Endothelial cell of umbilical vein (primary cell): ENCODE results near the gene SMAD7. TPM values are rescaled to one million over a fixed set of nuclear protein-coding genes. Genes with fewer than 3 reads are reported as not detected.

Experiments used
- BruUV-seq: library from RNA; stranded (reverse); fragments of 400-500 nt; replicated peaks from 2 replicates; lab custom pipeline; 2021; lab: Mats Ljungman, UMichigan
- CTCF ChIA-PET: fragments of 300-600, 350-600 bp; sonication (Branson Sonifier 250); formaldehyde crosslinking; loops from one replicate; lab custom pipeline; 2021; ENCODE audit warnings: antibody characterized with exemption, inconsistent platforms; lab: Charles Lee
- POLR2A ChIA-PET: fragments of 300-600, 350-600 bp; sonication (Branson Sonifier 250); formaldehyde crosslinking; loops from one replicate; lab custom pipeline; 2021; ENCODE audit warnings: antibody characterized with exemption, inconsistent platforms; lab: Charles Lee
- DNase-seq: peaks from one replicate; pipeline ENCODE4 v3.0.0-alpha.2; 2011; ENCODE audit warnings: low read depth, low spot score
- FAIRE-seq: peaks from 2 replicates; lab custom pipeline; 2011; peaks lifted over from hg19 to GRCh38; lab: Jason Lieb, UNC
- H2AFZ ChIP-seq: 2 replicates; pipeline ENCODE4 v1.6.0; 2012; ENCODE audit warnings: low read depth, low read length, control low read depth, inconsistent platforms
- H3K27ac ChIP-seq: 2 replicates; pipeline ENCODE4 v1.5.1; 2011; ENCODE audit warnings: low read depth, mild to moderate bottlenecking, control low read depth, low read length, moderate library complexity; ENCODE audit not compliant: insufficient read depth
- H3K27me3 ChIP-seq, 2 experiments: 2 replicates each; pipeline versions ENCODE4 v1.6.0 to v1.6.1; 2011; ENCODE audit warnings: low read length in 2 of 2, mixed read lengths in 1 of 2; ENCODE audit not compliant: control insufficient read depth in 2 of 2, insufficient read depth in 2 of 2
- H3K36me3 ChIP-seq, 2 experiments: 2 replicates in 1 of 2; 3 replicates in 1 of 2; pipeline ENCODE4 v1.5.1; 2011; ENCODE audit warnings: low read length in 2 of 2, mild to moderate bottlenecking in 1 of 2, moderate library complexity in 1 of 2; ENCODE audit not compliant: control insufficient read depth in 2 of 2, insufficient read depth in 2 of 2; ENCODE audit errors: extremely low read depth in 1 of 2
- H3K4me1 ChIP-seq: 3 replicates; pipeline ENCODE4 v1.5.1; 2011; ENCODE audit warnings: mild to moderate bottlenecking, low read length; ENCODE audit not compliant: control insufficient read depth, insufficient read depth; ENCODE audit errors: extremely low read depth
- H3K4me2 ChIP-seq: 2 replicates; pipeline ENCODE4 v1.6.1; 2011; ENCODE audit warnings: low read length, control low read depth, mixed read lengths; ENCODE audit not compliant: insufficient read depth
- H3K4me3 ChIP-seq, 3 experiments: fragments of 200-600 bp in 1 of 3; sonication (generic), shearing (Covaris generic) in 1 of 3; replicated peaks in 1 of 3; 2 replicates each; pipeline ENCODE4 v1.5.1; 2011 to 2016; ENCODE audit warnings: control low read depth in 3 of 3, low read length in 3 of 3, mild to moderate bottlenecking in 2 of 3, inconsistent platforms in 1 of 3, low read depth in 1 of 3, moderate library complexity in 1 of 3; ENCODE audit not compliant: insufficient read depth in 1 of 3
- H3K79me2 ChIP-seq: 2 replicates; pipeline ENCODE4 v1.6.0; 2012; ENCODE audit warnings: low read length, inconsistent platforms; ENCODE audit not compliant: control insufficient read depth, insufficient read depth
- H3K9ac ChIP-seq: replicated peaks from 2 replicates; pipeline ENCODE3; 2011; ENCODE audit warnings: low read length, control low read depth; ENCODE audit not compliant: insufficient read depth; ENCODE audit errors: extremely low read depth
- H3K9me1 ChIP-seq: replicated peaks from 3 replicates; pipeline ENCODE4 v1.6.0; 2011; ENCODE audit warnings: mild to moderate bottlenecking, low read length; ENCODE audit not compliant: control insufficient read depth, insufficient read depth; ENCODE audit errors: extremely low read depth
- H3K9me3 ChIP-seq: replicated peaks from 2 replicates; pipeline ENCODE4 v1.5.1; 2012; ENCODE audit warnings: low read length, inconsistent platforms; ENCODE audit not compliant: control insufficient read depth, insufficient read depth
- H4K20me1 ChIP-seq: replicated peaks from 2 replicates; pipeline ENCODE3; 2011; ENCODE audit warnings: mild to moderate bottlenecking, low read length; ENCODE audit not compliant: control insufficient read depth, insufficient read depth; ENCODE audit errors: extremely low read depth
- CTCF ChIP-seq, 2 donors: IDR thresholded peaks; 1 replicate in 1 of 2; 2 replicates in 1 of 2; pipeline ENCODE4 v1.5.1; 2011; ENCODE audit warnings: low read length in 2 of 2, mild to moderate bottlenecking in 2 of 2, moderate library complexity in 2 of 2, control low read depth in 1 of 2, inconsistent platforms in 1 of 2, low read depth in 1 of 2; ENCODE audit not compliant: insufficient read depth in 1 of 2; ENCODE audit errors: extremely low read depth in 1 of 2
- EZH2 ChIP-seq: IDR thresholded peaks from 2 replicates; pipeline ENCODE4 v1.6.1; 2012; ENCODE audit warnings: borderline replicate concordance, low read depth, mild to moderate bottlenecking, moderate library complexity, low read length, inconsistent platforms; ENCODE audit not compliant: severe bottlenecking
- FOS ChIP-seq: IDR thresholded peaks from 2 replicates; pipeline ENCODE4 v1.6.1; 2011; ENCODE audit warnings: mild to moderate bottlenecking, low read length, moderate library complexity, borderline replicate concordance; ENCODE audit not compliant: insufficient read depth
- GATA2 ChIP-seq: IDR thresholded peaks from 2 replicates; pipeline ENCODE4 v1.7.0; 2011; ENCODE audit warnings: low read depth, mild to moderate bottlenecking, moderate library complexity, mixed read lengths, low read length; ENCODE audit not compliant: insufficient read length, insufficient read depth
- JUN ChIP-seq: IDR thresholded peaks from 2 replicates; pipeline ENCODE4 v1.6.1; 2011; ENCODE audit warnings: borderline replicate concordance, low read depth; ENCODE audit not compliant: insufficient read length, insufficient read depth
- MAX ChIP-seq: IDR thresholded peaks from 2 replicates; pipeline ENCODE4 v1.6.1; 2011; ENCODE audit not compliant: insufficient read depth, insufficient read length
- MYC ChIP-seq: IDR thresholded peaks from one replicate; pipeline ENCODE4 v1.6.1; 2011; ENCODE audit warnings: mild to moderate bottlenecking, low read depth, low read length
- POLR2A ChIP-seq: IDR thresholded peaks from 2 replicates; pipeline ENCODE4 v1.6.1; 2012; ENCODE audit warnings: low read depth, mild to moderate bottlenecking, control low read depth, low read length
- POLR2AphosphoS5 ChIP-seq: IDR thresholded peaks from 2 replicates; pipeline ENCODE4 v1.6.1; 2012; ENCODE audit warnings: low read depth, mild to moderate bottlenecking, control low read depth, low read length, moderate library complexity; ENCODE audit not compliant: insufficient read depth
- dilution Hi-C: fragments of 300-500 bp; cut with MboI; formaldehyde crosslinking; loops from one replicate; pipeline ENCODE4 v1.15.0; 2019; ENCODE audit warnings: low sequenced_read_pairs; ENCODE audit not compliant: extremely low pct_ligation_motif_present
- intact Hi-C: fragments of 100-400 bp; cut with micrococcal nuclease; formaldehyde crosslinking; loops from one replicate; pipeline ENCODE4 v1.10.0; 2022
- polyA plus RNA-seq, 4 experiments: library from polyadenylated mRNA; depleted of rRNA in 3 of 4; stranded (reverse) in 3 of 4; unstranded in 1 of 4; fragments of >200 nt; gene quantifications; 2 replicates each; pipeline versions ENCODE4 v1.2.1 to v1.2.3, GENCODE V29; 2011 to 2012; ENCODE audit warnings: missing spikeins in 1 of 4
- total RNA-seq: library from RNA; stranded (reverse); gene quantifications from 2 replicates; pipeline ENCODE4 v1.2.3, GENCODE V29; 2021

SMAD7 gene
- total and polyA plus RNA-seq, 2 donors (not counting 3 experiments of a cell fraction or from before 2014, with no cell fraction given) = 3.6 to 8.0 TPM

- Histone ChIP-seq H3K9me3 (no peaks in the 10 kb centered on the region), H2AFZ (no peak overlapping the region), H3K36me3 (no peaks in the 10 kb centered on the region), H3K9me1 (no peaks in the 10 kb centered on the region), H3K4me3 (peak overlapping the region in 1 of 3 experiments; percentile 58), H3K4me2 (peak overlapping the region; percentile 82), H3K79me2 (peaks cover 25% of the 10 kb centered on the region), H3K9ac (no peak overlapping the region), H3K4me1 (peaks cover 60% of the 10 kb centered on the region), H3K27ac (no peak overlapping the region), H4K20me1 (peaks cover 4% of the 10 kb centered on the region), H3K27me3 (no peaks in the 10 kb centered on the region)
- no peak for TF ChIP-seq FOS
- no peak for TF ChIP-seq POLR2A
- no peak for TF ChIP-seq EZH2
- no peak for TF ChIP-seq JUN
- no peak for TF ChIP-seq MAX
- TF ChIP-seq GATA2 = no peak
- TF ChIP-seq POLR2AphosphoS5 = no peak
- TF ChIP-seq MYC = no peak
- no peak for TF ChIP-seq CTCF (IDR thresholded peaks at IDR 0.05; ENCODE audit: extremely low read depth in 1 of 2, insufficient read depth in 1 of 2, low read depth in 1 of 2, low read length in 2 of 2)
- intact Hi-C loops (loop anchor here (2.0 to 10.0 kb wide), 6 partner anchors 45 to 467 kb away; no protein-coding TSS in a partner anchor), dilution Hi-C loops (no loop called here)
- ChIA-PET POLR2A (no interaction called here), CTCF (interaction anchor here (0.6 to 2.6 kb wide), 16 partner anchors 8 to 472 kb away, joined by 3 to 15 read pairs (median 5); no protein-coding TSS in a partner anchor)
- FAIRE-seq (peak; percentile 28), DNase-seq (peak; percentile 40)
- BruUV-seq = no TSS peak
Measured at GRCh38 chr18:48947560-48947959, 3.2 kb downstream of the SMAD7 start.
